RWPE1 (cell line): ENCODE measurements around the gene BRD7.

Experiments used
- CTCF ChIA-PET: fragments of 350-600 bp; sonication (Branson Sonifier 250); formaldehyde crosslinking; extraction: SDS; loops from one replicate; lab custom pipeline; 2021; lab: Yijun Ruan, JAX
- POLR2A ChIA-PET: fragments of 400-600 bp; formaldehyde crosslinking; extraction: SDS; loops from one replicate; lab custom pipeline; 2020; ENCODE audit warnings: antibody characterized with exemption; ENCODE audit not compliant: low non-redundant PET; lab: Yijun Ruan, JAX
- DNase-seq: peaks from one replicate; pipeline ENCODE4 v3.0.0; 2012; ENCODE audit warnings: low spot score
- H3K27ac ChIP-seq: fragments of 450-650 bp; 2 replicates; pipeline ENCODE4 v1.5.1; 2017
- TF ChIP-seq, protein P1 (sequence below): fragments of 450-650 bp; conservative IDR thresholded peaks from 2 replicates; pipeline ENCODE4 v1.5.1; 2017; ENCODE audit warnings: low read depth, mild to moderate bottlenecking

Gene BRD7

DNA sequence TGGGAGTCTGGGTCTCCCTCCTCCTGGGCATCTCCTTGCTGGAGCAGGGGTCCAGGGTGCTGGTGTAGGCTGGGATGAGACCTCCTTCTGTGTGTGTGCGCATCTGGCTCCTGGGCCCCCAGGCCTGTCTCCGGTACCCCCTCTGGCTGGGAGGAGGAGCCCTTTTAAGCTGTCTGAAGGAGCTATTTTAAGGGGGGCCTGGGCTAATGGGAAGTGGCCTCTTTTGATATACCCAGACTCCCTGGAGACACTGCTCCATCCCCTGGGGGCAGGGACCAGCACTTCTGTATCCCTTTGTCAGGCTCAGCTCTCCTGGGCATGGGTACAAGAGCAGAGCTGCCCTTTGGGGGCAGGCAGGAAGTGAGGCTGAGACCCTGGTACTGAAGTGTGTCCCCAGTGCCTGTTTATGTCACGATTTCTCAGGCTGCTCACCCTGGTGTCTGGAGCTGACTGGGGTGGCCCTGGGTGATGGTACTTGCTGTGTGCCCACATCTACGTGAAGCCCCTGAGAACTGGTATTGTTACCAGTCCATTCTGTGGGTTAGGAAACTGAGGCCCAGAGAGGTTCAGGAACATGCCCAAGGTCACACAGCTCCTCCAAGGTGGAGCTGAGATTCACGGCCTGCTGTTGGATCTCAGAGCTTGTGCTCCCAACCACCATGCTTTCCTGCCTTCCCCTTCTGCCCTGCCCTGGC is 96.0 kb downstream of the BRD7 start:
- CTCF ChIA-PET: no interaction called here
- TF ChIP-seq, protein P1, sequence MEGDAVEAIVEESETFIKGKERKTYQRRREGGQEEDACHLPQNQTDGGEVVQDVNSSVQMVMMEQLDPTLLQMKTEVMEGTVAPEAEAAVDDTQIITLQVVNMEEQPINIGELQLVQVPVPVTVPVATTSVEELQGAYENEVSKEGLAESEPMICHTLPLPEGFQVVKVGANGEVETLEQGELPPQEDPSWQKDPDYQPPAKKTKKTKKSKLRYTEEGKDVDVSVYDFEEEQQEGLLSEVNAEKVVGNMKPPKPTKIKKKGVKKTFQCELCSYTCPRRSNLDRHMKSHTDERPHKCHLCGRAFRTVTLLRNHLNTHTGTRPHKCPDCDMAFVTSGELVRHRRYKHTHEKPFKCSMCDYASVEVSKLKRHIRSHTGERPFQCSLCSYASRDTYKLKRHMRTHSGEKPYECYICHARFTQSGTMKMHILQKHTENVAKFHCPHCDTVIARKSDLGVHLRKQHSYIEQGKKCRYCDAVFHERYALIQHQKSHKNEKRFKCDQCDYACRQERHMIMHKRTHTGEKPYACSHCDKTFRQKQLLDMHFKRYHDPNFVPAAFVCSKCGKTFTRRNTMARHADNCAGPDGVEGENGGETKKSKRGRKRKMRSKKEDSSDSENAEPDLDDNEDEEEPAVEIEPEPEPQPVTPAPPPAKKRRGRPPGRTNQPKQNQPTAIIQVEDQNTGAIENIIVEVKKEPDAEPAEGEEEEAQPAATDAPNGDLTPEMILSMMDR: no peak
- H3K27ac ChIP-seq: no peak overlapping the region
- no peak for DNase-seq
- POLR2A ChIA-PET: no interaction called here

DNA sequence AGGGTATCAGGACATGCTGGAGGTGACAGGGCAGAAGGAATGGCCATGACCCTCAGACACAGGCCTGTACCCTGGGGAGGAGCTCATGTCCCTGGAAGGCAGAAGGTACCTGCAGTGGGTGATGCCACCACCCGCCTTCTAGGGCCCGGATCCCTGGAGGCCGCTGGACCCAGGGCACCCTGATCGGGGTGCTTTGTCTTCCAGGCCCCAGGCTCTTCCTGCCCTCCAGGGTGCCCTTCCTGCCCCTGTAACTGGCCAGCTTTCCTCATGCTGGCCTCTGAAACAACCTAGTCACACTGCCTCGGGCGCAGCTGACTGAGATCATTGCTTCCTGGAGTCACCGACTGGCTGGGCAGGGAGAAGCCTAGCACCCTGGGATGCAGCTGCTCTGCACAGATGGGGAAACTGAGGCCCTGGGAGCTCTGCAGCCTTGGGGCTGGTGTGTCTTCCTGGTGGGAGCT is 96.6 kb downstream of the BRD7 start:
- ChIA-PET CTCF (interaction anchor here (0.6 kb wide), 1 partner anchor 14 kb away, joined by 4 read pairs; no protein-coding TSS in a partner anchor), POLR2A (no interaction called here)
- H3K27ac ChIP-seq: no peak overlapping the region
- TF ChIP-seq, protein P1: no peak
- DNase-seq: no peak

DNA sequence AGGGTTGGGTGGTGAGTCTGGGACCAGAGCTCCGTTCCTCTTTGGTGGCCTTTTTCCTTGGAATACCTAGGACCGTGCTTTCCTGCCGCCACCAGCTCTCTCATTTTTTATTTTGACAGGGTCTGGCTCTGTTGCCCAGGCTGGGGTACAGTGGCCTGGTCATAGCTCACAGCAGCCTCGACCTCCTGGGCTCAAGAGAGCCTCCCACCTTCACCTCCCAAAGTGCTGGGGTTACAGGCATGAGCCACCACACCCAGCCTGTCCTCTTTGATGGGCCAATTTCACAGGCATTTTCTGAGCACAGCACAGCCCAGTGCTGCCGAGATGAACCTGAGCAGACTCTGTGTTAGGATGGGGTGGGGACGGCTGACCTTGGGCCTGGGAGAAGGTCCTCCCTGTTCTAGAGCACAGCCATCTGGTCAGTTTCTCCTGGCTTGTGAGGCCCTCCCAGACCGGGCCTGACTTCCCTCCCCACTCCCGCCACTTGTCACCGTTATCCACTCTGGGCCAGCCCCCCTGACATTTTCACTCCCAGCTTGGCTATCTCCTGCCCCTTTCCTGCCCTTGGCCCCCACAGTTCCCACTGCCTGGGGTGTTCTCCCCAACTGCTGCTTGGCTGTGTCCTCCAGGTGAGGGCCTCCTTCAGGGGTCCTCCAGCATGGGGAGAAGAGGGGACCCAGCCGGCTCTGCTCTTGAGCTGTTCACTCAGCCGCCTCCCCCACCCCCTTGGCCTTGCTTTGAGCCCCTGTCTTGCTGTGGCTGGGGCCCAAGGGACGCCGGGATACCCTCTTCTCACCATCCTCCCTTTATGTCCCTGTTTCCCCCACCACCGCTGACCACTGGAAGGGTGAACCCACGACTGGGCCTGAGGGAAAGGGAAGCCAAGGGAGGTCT is 97.4 kb downstream of the BRD7 start:
- no peak overlapping the region for H3K27ac ChIP-seq
- ChIA-PET CTCF (interaction anchor here (0.6 kb wide), 1 partner anchor 13 kb away, joined by 4 read pairs; no protein-coding TSS in a partner anchor), POLR2A (no interaction called here)
- TF ChIP-seq, protein P1: no peak
- no peak for DNase-seq

DNA sequence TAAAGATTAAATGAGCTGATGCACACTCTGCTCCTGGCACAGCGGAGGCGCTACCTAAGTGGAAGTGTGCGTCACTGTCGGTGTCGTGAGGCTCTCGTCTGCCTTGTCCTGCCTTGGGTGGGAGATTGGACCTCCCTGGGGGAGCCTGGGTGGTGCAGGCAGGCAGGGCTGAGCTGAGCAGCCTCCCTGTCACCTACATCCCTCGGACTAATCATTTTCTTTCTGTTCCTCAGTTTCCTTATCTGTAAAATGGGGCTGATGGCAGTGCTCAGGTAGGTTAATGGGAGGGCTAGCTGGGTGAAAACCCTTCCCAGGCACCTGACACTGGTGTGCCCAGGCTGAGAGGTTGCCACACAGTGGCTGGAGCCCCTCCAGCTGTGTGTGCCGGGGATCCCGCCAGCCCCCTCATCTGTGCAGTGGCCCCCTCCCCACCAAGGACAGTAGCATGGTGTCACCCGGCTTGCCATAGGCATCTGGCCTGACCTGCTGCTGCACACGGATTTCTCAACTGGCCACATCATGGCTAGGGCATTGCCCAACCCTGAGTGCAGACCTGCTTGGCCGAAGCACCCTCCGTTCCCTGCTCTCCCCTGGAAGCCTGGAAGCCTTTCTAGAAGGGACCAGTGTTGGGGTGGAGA is 98.2 kb downstream of the BRD7 start:
- TF ChIP-seq, protein P1: no peak
- DNase-seq: no peak
- ChIA-PET POLR2A (no interaction called here), CTCF (interaction anchor here (0.9 kb wide), 1 partner anchor 57 kb away, joined by 3 read pairs; no protein-coding TSS in a partner anchor)
- no peak overlapping the region for H3K27ac ChIP-seq

DNA sequence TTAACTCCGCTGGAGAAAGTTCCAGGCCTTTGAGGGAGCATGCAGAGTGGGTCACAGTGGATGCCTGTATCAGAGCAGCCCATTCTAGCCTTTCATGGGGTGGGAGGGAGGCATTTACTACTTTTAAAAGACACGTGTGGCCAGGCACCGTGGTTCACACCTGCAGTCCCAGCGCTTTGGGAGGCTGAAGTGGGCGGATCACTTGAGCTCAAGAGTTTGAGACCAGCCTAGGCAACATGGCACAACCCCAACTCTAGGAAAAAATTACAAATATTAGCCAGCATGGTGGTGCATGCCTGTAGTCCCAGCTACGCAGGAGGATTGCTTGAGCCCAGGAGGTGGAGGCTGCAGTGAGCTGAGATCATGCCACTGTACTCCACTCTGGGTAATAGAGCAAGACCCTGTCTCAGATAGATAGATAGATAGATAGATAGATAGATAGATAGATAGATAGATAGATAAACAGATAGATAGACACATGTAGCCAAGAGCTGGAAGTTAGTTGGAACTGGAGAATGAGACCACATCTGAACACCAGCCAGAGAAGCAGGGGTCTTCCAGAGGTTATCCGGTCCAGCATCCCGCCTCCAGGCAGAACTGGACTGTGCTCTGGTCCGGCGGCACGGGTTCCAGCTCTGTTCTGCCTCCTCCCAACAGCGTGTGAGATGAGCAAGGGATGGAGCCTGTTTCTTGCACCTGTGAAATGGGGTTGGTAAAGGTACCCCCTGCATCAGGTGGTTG is 98.8 kb downstream of the BRD7 start:
- H3K27ac ChIP-seq: no peak overlapping the region
- POLR2A ChIA-PET: no interaction called here
- TF ChIP-seq, protein P1: no peak
- CTCF ChIA-PET: interaction anchor here (0.9 kb wide), 1 partner anchor 56 kb away, joined by 3 read pairs; no protein-coding TSS in a partner anchor
- no peak for DNase-seq
